NCI-H2227 treated with DMSO at 0.1 percent for 48 hours (cell line): Measurements from ENCODE around the gene GOLGA1.
"Not testable (repeated sequence)": the region's sequence is repeated elsewhere in the genome, so short reads cannot be mapped to it uniquely, and the experiment has no call there.

ENCODE experiments used
- DNase-seq: peaks from one replicate; lab custom pipeline; 2025; lab: John Stamatoyannopoulos, UW

Gene GOLGA1

GRCh38 chr9:124940894-124941678 lies at the start of gene GOLGA1:
GOLGA1 (minus strand) TSS chr9:124941083; CDS start chr9:124938711, 2,372 bp downstream.
- DNase-seq: peak; percentile 84

GRCh38 chr9:124983698-124984097 lies 42.8 kb upstream of the GOLGA1 start:
- no peak for DNase-seq

- no peak for DNase-seq
Observed at GRCh38 chr9:124980431-124980830, 39.5 kb upstream of the GOLGA1 start.

GRCh38 chr9:124975131-124975530 lies 34.2 kb upstream of the GOLGA1 start:
- no peak for DNase-seq

GRCh38 chr9:124973807-124974206 lies 32.9 kb upstream of the GOLGA1 start:
- no peak for DNase-seq

- DNase-seq: no peak
Observed at GRCh38 chr9:124972241-124972770, 31.4 kb upstream of the GOLGA1 start.

GRCh38 chr9:124969401-124969800 lies 28.5 kb upstream of the GOLGA1 start:
- no peak for DNase-seq

GRCh38 chr9:124968238-124968637 lies 27.4 kb upstream of the GOLGA1 start:
- DNase-seq: no peak

- not testable (repeated sequence) for DNase-seq
Observed at GRCh38 chr9:124965775-124966568, 25.1 kb upstream of the GOLGA1 start.

GRCh38 chr9:124964604-124965003 lies 23.7 kb upstream of the GOLGA1 start:
- no peak for DNase-seq

GRCh38 chr9:124964056-124964455 lies 23.2 kb upstream of the GOLGA1 start:
- no peak for DNase-seq

GRCh38 chr9:124960409-124960752 lies 19.5 kb upstream of the GOLGA1 start:
- no peak for DNase-seq

- DNase-seq: not testable (repeated sequence)
Observed at GRCh38 chr9:124959671-124960408, 19.0 kb upstream of the GOLGA1 start.

- no peak for DNase-seq
Observed at GRCh38 chr9:124954255-124954654, 13.4 kb upstream of the GOLGA1 start.

GRCh38 chr9:124950050-124950718 lies 9.3 kb upstream of the GOLGA1 start:
- DNase-seq: no peak

GRCh38 chr9:124949387-124949786 lies 8.5 kb upstream of the GOLGA1 start:
- no peak for DNase-seq

GRCh38 chr9:124947727-124948391 lies 7.0 kb upstream of the GOLGA1 start:
- no peak for DNase-seq

- no peak for DNase-seq
Observed at GRCh38 chr9:124946167-124946566, 5.3 kb upstream of the GOLGA1 start.

- no peak for DNase-seq
Observed at GRCh38 chr9:124941679-124942561, 1.0 kb upstream of the GOLGA1 start.

- no peak for DNase-seq
Observed at GRCh38 chr9:124940521-124940893, 376 bp downstream of the GOLGA1 start.
